ENCODE measurements around the gene CBLN2.

Gene CBLN2

DNA sequence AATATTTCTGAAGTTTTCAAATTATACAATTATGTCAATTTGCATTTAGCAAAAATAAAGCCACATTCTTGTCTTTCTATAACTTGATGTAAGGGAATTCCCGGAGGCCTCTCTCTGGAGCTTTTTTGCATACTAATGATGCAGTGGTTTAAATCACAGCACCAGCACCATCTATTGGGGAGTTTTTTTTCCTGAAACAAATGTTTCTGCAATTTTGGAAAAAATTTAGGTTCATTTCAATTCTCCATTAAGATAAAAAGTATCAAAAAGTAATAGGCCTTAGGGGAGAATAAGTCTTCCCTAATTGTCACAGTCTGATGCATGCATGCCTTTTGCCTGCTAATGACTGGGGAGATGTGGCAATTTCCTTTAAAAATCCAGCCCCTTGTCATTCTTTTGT lies 13.5 kb downstream of the CBLN2 start:
- H3K4me3 ChIP-seq (ENCODE audit: low read length): no peak overlapping the region

DNA sequence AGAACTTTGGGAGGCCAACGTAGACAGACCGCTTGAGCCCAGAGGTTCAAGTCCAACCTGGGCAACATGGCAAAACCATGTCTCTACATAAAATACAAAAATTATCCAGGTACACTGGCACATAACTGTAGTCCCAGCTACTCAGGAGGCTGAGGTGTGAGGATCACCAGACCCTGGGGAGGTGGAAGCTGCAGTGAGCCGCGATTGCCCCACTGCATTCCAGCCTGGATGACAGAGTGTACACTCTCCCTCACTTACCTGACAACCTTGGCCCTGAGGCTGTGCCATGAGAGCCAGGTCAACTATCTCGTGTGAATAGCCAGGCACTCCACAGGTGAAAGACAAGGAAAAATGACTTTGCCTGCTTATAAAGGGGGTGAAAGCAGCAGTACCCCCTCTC lies 39.3 kb downstream of the CBLN2 start:
- H3K36me3 ChIP-seq (ENCODE audit: insufficient read depth, low read length): no peaks in the 10 kb centered on the region

More for the DNA sequence above, 13.5 kb downstream of the CBLN2 start:
- Histone ChIP-seq H3K27me3 (ENCODE audit: insufficient read depth, low read length) (no peaks in the 10 kb centered on the region), H3K4me1 (ENCODE audit: insufficient read depth, low read length) (peaks cover 2% of the 10 kb centered on the region), H3K9me3 (ENCODE audit: low read length) (no peaks in the 10 kb centered on the region), H3K36me3 (ENCODE audit: insufficient read depth, low read length) (no peaks in the 10 kb centered on the region), H2AFZ (ENCODE audit: low read depth, low read length) (no peak overlapping the region)

DNA sequence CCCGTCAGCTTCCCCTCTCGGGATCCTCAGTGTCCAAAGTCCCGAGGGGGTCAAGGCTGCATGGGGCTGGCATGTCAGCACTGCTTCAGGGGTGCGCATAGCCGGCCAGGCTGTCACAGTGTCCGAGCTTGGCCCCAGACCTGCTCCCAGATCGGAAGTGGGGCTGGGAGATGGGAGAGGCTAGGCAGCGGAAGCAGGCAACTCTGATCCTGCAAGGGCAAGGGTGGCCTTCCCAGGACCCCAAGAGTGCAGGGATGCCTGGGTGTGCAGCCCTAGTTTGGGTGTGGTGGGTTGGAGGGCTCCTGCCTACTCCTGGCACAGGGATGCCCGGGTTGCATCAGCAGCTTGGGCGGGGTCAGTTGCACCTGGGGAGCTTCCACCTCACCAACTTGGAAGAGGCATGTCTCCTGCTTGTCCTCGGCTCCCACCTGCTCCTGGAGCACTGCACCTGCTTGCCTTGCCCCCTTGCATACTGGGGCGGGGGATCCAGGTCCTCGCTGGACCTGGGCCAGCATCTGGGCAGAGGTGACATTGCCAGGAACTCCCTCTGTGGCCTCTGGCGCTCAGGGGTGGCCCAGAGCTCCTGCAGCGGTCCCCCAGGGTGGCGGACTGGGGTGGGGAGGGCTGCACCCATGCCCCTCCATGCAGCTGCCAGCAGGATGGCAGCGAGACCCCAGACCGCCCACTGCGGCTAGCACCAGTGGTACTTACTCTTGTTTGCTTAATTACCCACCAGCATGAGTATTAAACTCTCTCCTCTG lies 41.3 kb downstream of the CBLN2 start:
- Histone ChIP-seq H3K36me3 (ENCODE audit: insufficient read depth, low read length) (no peaks in the 10 kb centered on the region), H3K9me3 (ENCODE audit: low read length) (no peaks in the 10 kb centered on the region), H3K4me1 (ENCODE audit: insufficient read depth, low read length) (no peaks in the 10 kb centered on the region), H3K4me3 (ENCODE audit: low read length) (no peak overlapping the region), H2AFZ (ENCODE audit: low read depth, low read length) (no peak overlapping the region), H3K27me3 (ENCODE audit: insufficient read depth, low read length) (no peaks in the 10 kb centered on the region)

More for the DNA sequence above, 39.3 kb downstream of the CBLN2 start:
- Histone ChIP-seq H2AFZ (ENCODE audit: low read depth, low read length) (no peak overlapping the region), H3K4me1 (ENCODE audit: insufficient read depth, low read length) (no peaks in the 10 kb centered on the region), H3K9me3 (ENCODE audit: low read length) (no peaks in the 10 kb centered on the region), H3K4me3 (ENCODE audit: low read length) (no peak overlapping the region), H3K27me3 (ENCODE audit: insufficient read depth, low read length) (no peaks in the 10 kb centered on the region)

DNA sequence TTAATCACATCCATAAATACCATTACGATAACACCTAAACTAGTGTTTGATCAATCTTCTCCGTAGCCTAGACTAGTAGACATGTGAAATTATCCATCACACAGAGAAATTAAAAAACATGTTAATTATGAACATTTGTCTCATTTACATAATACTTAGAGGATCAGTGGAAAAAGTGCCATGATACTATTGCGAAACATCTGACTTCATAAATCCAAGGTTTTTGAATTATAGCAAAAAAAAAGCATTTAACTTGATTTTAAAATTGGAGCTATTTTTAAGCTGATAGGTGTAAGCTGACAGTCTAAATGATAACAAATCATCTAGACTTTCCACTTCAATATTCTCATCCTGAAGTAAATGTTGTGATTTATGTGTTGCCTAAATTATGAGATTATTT lies 51.6 kb downstream of the CBLN2 start:
- Histone ChIP-seq H3K9me3 (ENCODE audit: low read length) (no peaks in the 10 kb centered on the region), H2AFZ (ENCODE audit: low read depth, low read length) (no peak overlapping the region), H3K27me3 (ENCODE audit: insufficient read depth, low read length) (no peaks in the 10 kb centered on the region), H3K4me3 (ENCODE audit: low read length) (no peak overlapping the region), H3K36me3 (ENCODE audit: insufficient read depth, low read length) (no peaks in the 10 kb centered on the region), H3K4me1 (ENCODE audit: insufficient read depth, low read length) (no peaks in the 10 kb centered on the region)

All from neuron (in vitro differentiated cells).